Activated CD8-positive, alpha-beta memory T cell treated with anti-CD3 and anti-CD28 coated beads, Interleukin-2, amount 50 U/mL, for 24 hours (primary cell): ENCODE results near the gene SLC15A3.

Experiments used
- DNase-seq: peaks from one replicate; pipeline ENCODE4 v3.0.0-alpha.2; 2020; ENCODE audit errors: extremely low read depth

The SLC15A3 gene

DNA sequence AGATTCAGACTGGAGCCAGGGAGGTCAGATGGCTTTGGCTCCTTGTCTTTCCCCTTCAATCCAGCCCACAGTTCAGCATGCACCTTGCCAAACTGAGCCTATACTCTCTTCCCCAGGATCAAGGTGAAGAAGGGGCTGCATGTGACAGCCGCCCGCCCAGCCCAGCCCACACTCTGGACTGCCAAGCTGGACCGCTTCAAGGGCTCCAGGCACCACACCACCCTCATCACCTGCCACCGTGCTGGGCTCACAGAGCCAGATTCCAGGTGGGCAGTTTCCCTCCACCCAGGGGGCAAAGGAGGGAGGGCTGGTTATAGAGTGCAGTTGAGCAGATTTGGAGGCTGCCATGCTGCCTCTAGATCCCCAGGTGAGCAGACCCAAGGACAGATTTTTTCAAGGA, 21.6 kb downstream of the SLC15A3 start:
- DNase-seq, result no peak

DNA sequence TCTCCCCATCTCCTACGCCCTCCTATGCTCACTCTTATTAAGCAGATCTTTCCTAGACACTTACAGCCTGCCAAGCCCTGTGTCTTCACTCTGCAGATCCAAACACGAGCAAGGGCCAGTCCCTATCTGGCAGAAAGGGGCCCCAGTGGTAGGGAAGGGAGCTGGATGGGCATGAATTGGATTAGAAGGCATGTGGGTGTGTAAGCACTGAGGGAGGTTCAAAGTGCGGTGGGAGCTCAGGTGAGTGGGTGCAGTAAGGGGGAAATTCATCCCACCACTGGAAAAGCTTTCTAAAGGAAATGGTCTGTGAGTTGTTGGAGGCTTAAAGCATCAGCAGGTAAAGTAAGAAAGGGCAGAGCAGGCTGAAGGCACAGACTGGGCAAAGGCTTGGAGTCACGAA, 22.2 kb downstream of the SLC15A3 start:
- no peak for DNase-seq

DNA sequence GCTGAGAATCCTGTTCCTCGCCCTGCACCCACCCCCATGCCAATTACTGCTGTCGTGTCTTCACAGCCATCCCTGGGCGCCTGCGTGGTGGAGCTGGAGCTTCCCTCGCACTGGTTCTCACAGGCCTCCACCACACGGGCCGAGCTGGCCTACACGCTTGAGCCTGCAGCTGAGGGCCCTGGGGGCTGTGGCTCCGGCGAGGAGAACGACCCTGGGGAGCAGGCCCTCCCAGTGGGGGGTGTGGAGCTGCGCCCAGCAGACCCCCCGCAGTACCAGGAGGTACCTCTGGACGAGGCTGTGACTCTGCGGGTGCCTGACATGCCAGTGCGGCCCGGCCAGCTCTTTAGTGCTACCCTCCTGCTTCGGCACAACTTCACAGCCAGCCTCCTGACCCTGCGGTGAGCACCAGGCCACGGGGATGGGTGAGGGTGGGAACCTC, 23.4 kb downstream of the SLC15A3 start:
- no peak for DNase-seq

GRCh38 chr11:60927600-60927999, 24.4 kb downstream of the SLC15A3 start:
- no peak for DNase-seq

DNA sequence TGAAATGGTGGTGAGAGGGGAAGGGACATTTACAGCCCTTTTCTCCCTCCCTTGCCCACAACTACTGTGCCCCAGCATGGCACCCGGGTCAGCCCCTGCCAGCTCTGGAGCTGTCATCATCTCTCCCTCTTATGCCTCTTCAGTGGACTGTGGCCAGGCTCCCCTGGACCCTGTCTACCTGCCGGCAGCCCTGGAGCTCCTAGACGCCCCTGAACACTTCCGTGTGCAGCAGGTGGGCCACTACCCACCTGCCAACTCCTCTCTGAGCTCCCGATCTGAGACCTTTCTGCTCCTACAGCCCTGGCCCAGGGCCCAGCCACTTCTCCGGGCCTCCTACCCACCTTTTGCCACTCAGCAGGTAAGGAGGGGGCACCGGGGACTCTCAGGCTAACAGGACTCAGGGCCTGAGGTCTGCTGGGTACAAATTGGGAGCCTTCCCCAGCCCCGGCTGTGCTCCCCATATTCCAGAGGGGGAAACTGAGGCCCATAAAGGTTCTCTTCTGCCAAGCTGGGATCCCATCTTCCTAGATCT, 24.8 kb downstream of the SLC15A3 start:
- no peak for DNase-seq

GRCh38 chr11:60926500-60926899, 25.5 kb downstream of the SLC15A3 start:
- no peak for DNase-seq

- DNase-seq, result no peak
Measured at GRCh38 chr11:60925868-60926267, 26.1 kb downstream of the SLC15A3 start.

- no peak for DNase-seq
Measured at GRCh38 chr11:60924906-60925853, 26.8 kb downstream of the SLC15A3 start.

DNA sequence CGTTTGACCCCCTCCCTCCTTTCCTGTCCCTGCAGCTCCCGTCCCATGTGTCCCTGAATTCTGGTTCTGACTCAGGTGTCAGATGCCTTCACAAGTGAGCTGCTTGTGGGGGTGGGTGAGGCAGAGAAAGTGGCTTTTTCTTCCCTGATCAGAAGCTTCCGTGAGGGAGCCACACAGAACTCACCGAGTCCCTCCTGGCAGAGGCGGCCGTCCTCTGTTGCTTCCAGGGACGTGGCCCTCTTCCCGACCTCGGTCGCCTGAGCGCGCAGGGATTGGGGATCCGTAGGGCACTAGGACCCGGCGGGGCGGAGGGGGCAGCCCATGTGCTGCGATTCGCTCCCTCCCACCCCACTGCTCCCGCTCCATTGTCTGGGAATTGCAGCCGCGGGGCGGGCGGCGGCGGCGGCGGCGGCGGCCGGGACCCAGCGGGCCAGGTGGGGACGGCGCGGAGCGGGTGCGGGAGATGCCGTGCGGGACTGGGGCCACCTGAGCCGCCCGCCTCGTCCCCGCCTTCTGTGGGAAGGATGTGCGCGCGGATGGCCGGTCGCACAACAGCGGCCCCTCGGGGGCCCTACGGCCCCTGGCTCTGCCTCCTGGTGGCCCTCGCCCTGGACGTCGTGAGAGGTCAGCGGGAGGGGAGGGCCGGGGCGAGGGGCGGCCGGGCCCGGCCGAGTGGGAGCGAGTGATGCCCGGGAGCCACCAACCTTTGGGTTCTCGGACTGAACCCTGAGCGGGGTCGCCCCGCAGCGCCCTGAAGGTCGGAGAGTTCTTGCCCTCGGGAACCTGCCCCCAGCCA, 27.7 kb downstream of the SLC15A3 start, which contains the start of gene TMEM132A:
TSS of gene TMEM132A (plus strand) at position 351 of the 796 bp plus-strand sequence. CDS start at position 525, 174 bp downstream.
- DNase-seq, result no peak

DNA sequence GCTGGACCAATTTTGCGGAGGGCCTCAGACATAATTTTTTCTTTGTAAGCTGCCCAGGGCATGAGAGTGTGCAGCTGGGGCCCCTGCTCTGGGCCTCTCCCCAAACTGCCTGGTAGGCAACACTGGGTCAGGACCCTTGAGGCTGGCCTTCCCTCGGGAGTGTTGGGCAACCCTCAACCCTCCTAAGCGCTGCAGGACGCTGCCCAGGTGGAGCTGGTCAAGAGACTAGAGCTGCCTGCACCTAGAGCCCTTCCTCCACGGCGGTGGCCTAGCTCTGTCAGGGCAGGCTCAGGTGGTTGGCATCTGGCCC, 28.2 kb downstream of the SLC15A3 start:
- no peak for DNase-seq

DNA sequence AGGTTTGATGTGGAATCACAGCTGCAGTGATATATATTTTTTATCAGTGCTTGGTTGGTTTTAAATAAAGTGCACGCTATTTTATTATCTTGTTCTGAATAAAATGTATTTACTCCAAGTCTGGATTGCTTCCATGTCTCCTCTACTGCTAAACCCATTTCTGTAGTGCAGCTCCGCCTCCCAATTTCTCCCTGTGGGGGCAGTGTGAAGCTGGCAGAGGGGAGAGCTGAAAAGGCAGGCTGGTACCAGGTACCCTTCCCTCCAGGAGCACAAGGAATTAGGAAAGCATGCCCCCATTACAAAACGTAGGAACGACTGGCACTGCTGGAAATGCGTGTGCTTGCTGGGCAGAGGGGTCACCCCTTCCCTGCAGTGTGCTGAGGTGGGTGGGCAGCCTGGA, 28.6 kb downstream of the SLC15A3 start:
- no peak for DNase-seq

- DNase-seq, result no peak
Measured at GRCh38 chr11:60922906-60923305, 29.1 kb downstream of the SLC15A3 start.

DNA sequence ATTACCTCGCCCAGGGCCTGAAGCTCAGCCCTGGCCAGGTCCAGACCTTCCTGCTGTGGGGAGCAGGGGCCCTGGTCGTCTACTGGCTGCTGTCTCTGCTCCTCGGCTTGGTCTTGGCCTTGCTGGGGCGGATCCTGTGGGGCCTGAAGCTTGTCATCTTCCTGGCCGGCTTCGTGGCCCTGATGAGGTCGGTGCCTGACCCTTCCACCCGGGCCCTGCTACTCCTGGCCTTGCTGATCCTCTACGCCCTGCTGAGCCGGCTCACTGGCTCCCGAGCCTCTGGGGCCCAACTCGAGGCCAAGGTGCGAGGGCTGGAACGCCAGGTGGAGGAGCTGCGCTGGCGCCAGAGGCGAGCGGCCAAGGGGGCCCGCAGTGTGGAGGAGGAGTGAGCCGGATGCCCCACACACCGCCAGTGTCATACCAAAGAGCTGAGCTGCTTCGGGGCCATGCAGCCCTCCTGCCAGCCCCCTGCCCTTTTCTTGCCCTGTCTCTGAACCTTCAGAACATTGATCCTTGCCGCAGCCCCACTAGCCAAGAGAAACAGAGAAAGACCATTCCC, 30.1 kb downstream of the SLC15A3 start:
- no peak for DNase-seq

- no peak for DNase-seq
Measured at GRCh38 chr11:60921259-60921658, 30.7 kb downstream of the SLC15A3 start.

DNA sequence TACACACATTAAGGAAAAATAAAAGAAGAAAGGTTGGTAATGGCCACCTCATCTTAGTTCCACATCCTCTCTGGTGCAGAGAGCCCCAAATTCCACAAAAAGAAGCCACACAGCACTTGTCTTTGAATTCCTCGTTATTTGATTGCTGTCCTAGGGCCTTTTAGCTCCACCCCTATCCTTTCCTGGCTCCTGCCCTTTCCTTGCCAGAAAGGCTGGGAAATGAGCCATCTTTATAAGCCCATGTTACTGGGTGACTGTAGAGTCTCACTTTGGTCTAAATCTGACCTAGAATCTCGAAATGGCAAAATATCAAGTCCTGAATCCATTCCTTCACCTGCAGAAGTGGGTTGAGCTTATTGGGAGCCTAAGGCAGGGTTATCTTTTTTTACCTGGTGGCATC, 32.0 kb downstream of the SLC15A3 start:
- no peak for DNase-seq

DNA sequence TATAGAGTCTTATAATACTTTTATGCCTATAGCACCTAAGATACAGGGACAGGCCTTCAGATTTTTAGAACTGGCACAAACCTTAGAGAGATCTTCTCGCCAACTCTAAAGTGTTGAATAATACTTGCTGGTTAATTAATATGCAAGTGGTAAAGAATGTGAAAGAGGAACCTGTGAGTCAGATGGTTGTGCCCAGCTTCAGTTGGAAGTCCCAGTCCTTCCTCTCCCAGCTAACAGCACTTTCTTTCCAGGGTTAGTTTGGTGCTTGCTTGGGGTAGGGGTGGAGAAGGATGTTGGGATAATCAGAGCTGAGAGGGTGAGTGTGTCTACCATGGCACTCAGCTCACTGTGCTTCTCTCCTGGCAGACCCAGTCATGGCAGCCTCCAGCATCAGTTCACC, 32.7 kb downstream of the SLC15A3 start:
- DNase-seq, result no peak

GRCh38 chr11:60918939-60919265, 33.1 kb downstream of the SLC15A3 start:
- DNase-seq, result no peak

DNA sequence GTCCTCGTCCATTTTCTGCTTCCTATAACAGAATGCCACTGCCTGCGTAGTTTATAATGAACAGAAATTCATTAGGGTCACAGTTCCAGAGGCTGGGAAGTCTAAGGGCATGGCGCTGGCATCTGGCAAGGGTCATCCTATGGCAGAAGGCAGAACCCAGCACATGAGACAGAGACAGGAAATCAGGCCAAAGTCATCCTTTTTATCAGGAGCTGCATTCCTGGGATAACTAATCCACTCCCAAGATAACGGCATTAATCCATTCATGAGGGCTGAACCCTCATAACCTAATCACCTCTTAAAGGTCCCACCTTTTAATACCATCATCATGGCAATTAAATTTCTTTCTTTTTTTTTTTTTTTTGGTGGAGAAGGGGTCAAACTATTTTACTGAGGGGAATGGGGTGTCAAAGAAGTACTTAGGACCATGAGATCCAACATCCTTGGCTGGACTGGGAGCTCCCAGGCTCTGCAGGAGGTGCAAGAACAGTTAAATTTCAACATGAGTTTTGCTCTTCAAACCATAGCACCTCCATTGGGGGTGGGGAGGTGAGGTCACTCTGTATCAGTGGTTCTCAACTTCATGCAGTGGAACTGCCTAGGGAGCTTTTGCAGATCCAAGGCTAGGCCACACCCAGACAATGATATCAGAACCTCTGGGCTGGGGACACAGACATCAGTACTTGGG, 33.6 kb downstream of the SLC15A3 start:
- no peak for DNase-seq

DNA sequence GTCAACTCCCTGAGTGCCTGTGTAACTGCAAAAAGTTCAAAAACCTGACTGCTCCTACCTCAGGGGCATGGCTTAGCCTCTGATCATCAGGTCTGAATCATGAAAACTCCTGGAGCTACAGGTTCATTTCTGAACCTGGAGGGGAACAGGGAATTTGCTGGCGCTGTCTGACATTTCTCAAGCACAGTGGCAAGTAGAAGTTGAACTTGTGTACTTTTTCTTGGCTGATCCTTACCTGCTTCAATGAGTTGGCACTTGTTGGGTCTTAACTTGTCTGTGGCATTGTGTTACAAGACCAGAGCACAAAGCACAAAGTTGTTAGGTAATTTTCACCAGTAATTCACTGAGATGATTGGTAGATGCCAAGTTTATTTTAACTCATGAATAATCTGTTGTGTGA, 34.7 kb downstream of the SLC15A3 start:
- no peak for DNase-seq

GRCh38 chr11:60916669-60917206, 35.2 kb downstream of the SLC15A3 start:
- DNase-seq, result no peak

GRCh38 chr11:60915248-60915914, 36.6 kb downstream of the SLC15A3 start:
- DNase-seq, result peak; percentile 33
